H1 (cell line): Measurements from ENCODE around the gene MTPN. TPM values are rescaled to one million over a fixed set of nuclear protein-coding genes. Genes with fewer than 3 reads are reported as not detected.

Experiments used
- CTCF ChIA-PET: fragments of 300-600 bp; sonication (Branson Sonifier 250); formaldehyde crosslinking; loops from one replicate; lab custom pipeline; 2021; ENCODE audit not compliant: partially characterized antibody; lab: Charles Lee
- POLR2A ChIA-PET: fragments of 300-600 bp; sonication (Branson Sonifier 250); formaldehyde crosslinking; loops from one replicate; lab custom pipeline; 2021; ENCODE audit warnings: inconsistent platforms; ENCODE audit not compliant: partially characterized antibody; lab: Charles Lee
- DNase-seq, 2 experiments: peaks; one replicate each; pipeline versions ENCODE4 v3.0.0 to v3.0.0-alpha.2; 2010 to 2022; ENCODE audit warnings: low spot score in 2 of 2, low read depth in 1 of 2, mixed read lengths in 1 of 2
- FAIRE-seq: peaks from 2 replicates; lab custom pipeline; 2011; peaks lifted over from hg19 to GRCh38; lab: Jason Lieb, UNC
- H2AFZ ChIP-seq: 2 replicates; pipeline ENCODE4 v1.8.1; 2012; ENCODE audit warnings: low read length, inconsistent platforms
- H2AK5ac ChIP-seq: 2 replicates; pipeline ENCODE4 v1.6.1; 2013; ENCODE audit warnings: low read depth, low read length
- H2BK120ac ChIP-seq: replicated peaks from 2 replicates; pipeline ENCODE3; 2013; ENCODE audit warnings: low read depth, low read length, inconsistent platforms
- H2BK12ac ChIP-seq: 2 replicates; pipeline ENCODE4 v1.6.1; 2013; ENCODE audit warnings: low read depth, low read length
- H2BK15ac ChIP-seq: 2 replicates; pipeline ENCODE4 v1.6.1; 2013; ENCODE audit warnings: low read length
- H2BK20ac ChIP-seq: 2 replicates; pipeline ENCODE4 v1.6.1; 2013; ENCODE audit warnings: low read length
- H2BK5ac ChIP-seq: 2 replicates; pipeline ENCODE4 v1.6.1; 2013; ENCODE audit warnings: low read depth, low read length
- H3K14ac ChIP-seq: 2 replicates; pipeline ENCODE4 v1.6.1; 2013; ENCODE audit warnings: inconsistent platforms; ENCODE audit not compliant: insufficient read length
- H3K18ac ChIP-seq: 2 replicates; pipeline ENCODE4 v1.6.1; 2013; ENCODE audit warnings: low read length; ENCODE audit errors: extremely low read depth
- H3K23ac ChIP-seq: 2 replicates; pipeline ENCODE4 v1.6.1; 2013; ENCODE audit warnings: inconsistent platforms; ENCODE audit not compliant: insufficient read length
- H3K23me2 ChIP-seq: 2 replicates; pipeline ENCODE4 v1.6.1; 2013; ENCODE audit warnings: low read depth, low read length
- H3K27ac ChIP-seq: 2 replicates; pipeline ENCODE4 v1.6.1; 2011; ENCODE audit warnings: low read depth, low read length, inconsistent platforms
- H3K27me3 ChIP-seq, 4 experiments: replicated peaks in 1 of 4; 1 replicate in 1 of 4; 2 replicates in 3 of 4; pipeline versions ENCODE4 v1.6.1 to v1.8.1; 2011 to 2013; ENCODE audit warnings: low read length in 3 of 4, mild to moderate bottlenecking in 3 of 4, inconsistent platforms in 2 of 4, mixed read lengths in 2 of 4, moderate library complexity in 1 of 4; ENCODE audit not compliant: control insufficient read depth in 3 of 4, insufficient read depth in 3 of 4; ENCODE audit errors: extremely low read depth in 1 of 4
- H3K36me3 ChIP-seq, 4 experiments: 2 replicates each; pipeline versions ENCODE4 v1.6.1 to v1.8.1; 2011 to 2013; ENCODE audit warnings: mild to moderate bottlenecking in 4 of 4, low read length in 3 of 4, moderate library complexity in 2 of 4, control low read depth in 1 of 4, inconsistent platforms in 1 of 4; ENCODE audit not compliant: insufficient read depth in 4 of 4, control insufficient read depth in 2 of 4
- H3K4ac ChIP-seq: replicated peaks from 2 replicates; pipeline ENCODE3; 2013; ENCODE audit warnings: low read length, low read depth, mixed read lengths, inconsistent platforms; ENCODE audit not compliant: insufficient read length
- H3K4me1 ChIP-seq, 4 experiments: replicated peaks in 1 of 4; 1 replicate in 1 of 4; 2 replicates in 3 of 4; pipeline versions ENCODE4 v1.6.1 to v1.8.1; 2011 to 2013; ENCODE audit warnings: low read length in 3 of 4, inconsistent platforms in 2 of 4, mixed read lengths in 1 of 4; ENCODE audit not compliant: insufficient read depth in 4 of 4, control insufficient read depth in 3 of 4
- H3K4me2 ChIP-seq, 2 experiments: 2 replicates each; pipeline versions ENCODE4 v1.6.1 to v1.8.1; 2011 to 2013; ENCODE audit warnings: low read depth in 2 of 2, low read length in 2 of 2, control low read depth in 1 of 2, inconsistent platforms in 1 of 2, mild to moderate bottlenecking in 1 of 2; ENCODE audit not compliant: insufficient read depth in 1 of 2
- H3K4me3 ChIP-seq, 4 experiments: fragments of 200-600, 300-600 bp in 1 of 4; sonication (generic), shearing (Covaris generic), sonication (Bioruptor Twin) in 1 of 4; 2 replicates each; pipeline versions ENCODE4 v1.5.1 to v1.8.1; 2011 to 2016; ENCODE audit warnings: low read length in 4 of 4, low read depth in 3 of 4, control low read depth in 2 of 4, inconsistent platforms in 2 of 4, mild to moderate bottlenecking in 2 of 4, mixed read lengths in 1 of 4, moderate library complexity in 1 of 4; ENCODE audit not compliant: insufficient read depth in 2 of 4; ENCODE audit errors: extremely low read depth in 1 of 4
- H3K56ac ChIP-seq: replicated peaks from 2 replicates; pipeline ENCODE3; 2013; ENCODE audit warnings: low read depth, mild to moderate bottlenecking, mixed read lengths, low read length, inconsistent platforms; ENCODE audit not compliant: insufficient read length
- H3K79me1 ChIP-seq: 2 replicates; pipeline ENCODE4 v1.6.1; 2013; ENCODE audit warnings: low read depth, low read length, control low read depth
- H3K79me2 ChIP-seq, 2 experiments: 2 replicates each; pipeline versions ENCODE4 v1.6.1 to v1.8.1; 2012 to 2013; ENCODE audit warnings: low read length in 2 of 2, mild to moderate bottlenecking in 2 of 2, inconsistent platforms in 1 of 2; ENCODE audit not compliant: insufficient read depth in 2 of 2, control insufficient read depth in 1 of 2
- H3K9ac ChIP-seq, 4 experiments: replicated peaks in 1 of 4; 1 replicate in 1 of 4; 2 replicates in 3 of 4; pipeline versions ENCODE4 v1.6.1 to v1.8.1; 2011 to 2013; ENCODE audit warnings: low read depth in 3 of 4, low read length in 3 of 4, control low read depth in 2 of 4, mild to moderate bottlenecking in 2 of 4, moderate library complexity in 2 of 4, inconsistent platforms in 1 of 4; ENCODE audit errors: extremely low read depth in 1 of 4
- H3K9me3 ChIP-seq, 2 experiments: 2 replicates each; pipeline versions ENCODE4 v1.6.1 to v1.8.1; 2012 to 2013; ENCODE audit warnings: mild to moderate bottlenecking in 2 of 2, moderate library complexity in 2 of 2, control low read depth in 1 of 2, inconsistent platforms in 1 of 2, low read depth in 1 of 2, low read length in 1 of 2, mixed read lengths in 1 of 2; ENCODE audit not compliant: insufficient read depth in 2 of 2
- H4K20me1 ChIP-seq, 2 experiments: replicated peaks in 1 of 2; 2 replicates each; pipeline versions ENCODE3 to v1.8.1; 2011 to 2013; ENCODE audit warnings: inconsistent platforms in 2 of 2, low read length in 2 of 2, mild to moderate bottlenecking in 1 of 2; ENCODE audit not compliant: insufficient read depth in 2 of 2, control insufficient read depth in 1 of 2
- H4K5ac ChIP-seq: 2 replicates; pipeline ENCODE4 v1.6.1; 2013; ENCODE audit warnings: low read length, low read depth, mixed read lengths, inconsistent platforms; ENCODE audit not compliant: insufficient read length
- H4K8ac ChIP-seq: 2 replicates; pipeline ENCODE4 v1.8.0; 2013; ENCODE audit warnings: mild to moderate bottlenecking, moderate library complexity, low read length, inconsistent platforms; ENCODE audit not compliant: insufficient read depth; ENCODE audit errors: extremely low read depth
- H4K91ac ChIP-seq: replicated peaks from 2 replicates; pipeline ENCODE3; 2013; ENCODE audit warnings: low read length, mixed read lengths, inconsistent platforms; ENCODE audit not compliant: insufficient read length
- CBX8 ChIP-seq: fragments of 300-800, 300-1000 bp; sonication (generic); IDR thresholded peaks from 2 replicates; pipeline ENCODE4 v1.7.1; 2016; ENCODE audit warnings: low read depth, low read length, borderline replicate concordance
- SP4 ChIP-seq: IDR thresholded peaks from 2 replicates; pipeline ENCODE4 v1.6.1; 2012; ENCODE audit warnings: low read length, inconsistent platforms
- WGBS, 2 experiments: shearing (Covaris generic) in 1 of 2; methylation state at CpG; one replicate each; pipeline versions ENCODE4 v1.1.6 to v1.1.7; 2013 to 2015; ENCODE audit warnings: low lambda C conversion rate in 2 of 2, mixed read lengths in 2 of 2, inconsistent platforms in 1 of 2, low coverage in 1 of 2, missing lambda C conversion rate in 1 of 2; ENCODE audit not compliant: insufficient replicate concordance in 2 of 2, insufficient coverage in 1 of 2, insufficient read length in 1 of 2; ENCODE audit errors: extremely low coverage in 1 of 2, missing lambda C conversion rate in 1 of 2; 5-methylcytosine and 5-hydroxymethylcytosine counted together
- polyA plus RNA-seq, 7 experiments: library from polyadenylated mRNA; depleted of rRNA in 3 of 7; stranded (reverse) in 5 of 7; unstranded in 2 of 7; fragments of >200 nt in 5 of 7; fragments of 200-250 nt in 2 of 7; gene quantifications; 1 replicate in 5 of 7; 2 replicates in 1 of 7; 4 replicates in 1 of 7; pipeline versions ENCODE4 v1.2.1 to v1.2.3, GENCODE V29; 2011 to 2013; ENCODE audit warnings: missing spikeins in 2 of 7, mixed read lengths in 2 of 7
- total RNA-seq: library from RNA; stranded (reverse); fragmentation: NEBNext Ultra II Directional; extraction: Animal tissue kit (Norgen Biotek cat#: 25700); gene quantifications from 2 replicates; pipeline ENCODE4 v1.2.1, GENCODE V29; 2021

The MTPN gene
- total and polyA plus RNA-seq, 2 of the 8 experiments (the other 6 are each of a cell fraction or from before 2014, with no cell fraction given), result 33.0 to 101 TPM

GRCh38 chr7:135905858-135906257 lies 71.3 kb downstream of the MTPN start:
- H3K27ac ChIP-seq, result no peak overlapping the region
- WGBS, 2 experiments, result 100% methylated on average over 4 of the region's 4 CpGs; no CpG with 5 or more reads in 1 of the 2 experiments
- H3K4ac ChIP-seq, result no peak overlapping the region
- POLR2A ChIA-PET, result no interaction called here
- no peaks in the 10 kb centered on the region for H4K20me1 ChIP-seq
- no peaks in the 10 kb centered on the region for H3K23me2 ChIP-seq
- no peak overlapping the region for H3K9ac ChIP-seq
- H2BK5ac ChIP-seq, result no peak overlapping the region
- H3K79me1 ChIP-seq, result no peaks in the 10 kb centered on the region
- no peak for TF ChIP-seq CBX8
- TF ChIP-seq SP4, result no peak
- TF ChIP-seq, all 59 proteins: peak for 0
- no peak overlapping the region for H3K4me2 ChIP-seq
- no peaks in the 10 kb centered on the region; a peak in 1 of 7 replicates for H3K4me1 ChIP-seq
- H2AFZ ChIP-seq, result no peak overlapping the region
- H3K14ac ChIP-seq, result no peak overlapping the region
- H4K5ac ChIP-seq, result no peak overlapping the region
- H3K36me3 ChIP-seq, result no peaks in the 10 kb centered on the region
- H3K4me3 ChIP-seq, result no peak overlapping the region
- H3K79me2 ChIP-seq, result no peaks in the 10 kb centered on the region
- no peak overlapping the region for H3K23ac ChIP-seq
- no peak for FAIRE-seq
- H3K9me3 ChIP-seq, result no peaks in the 10 kb centered on the region
- no peak overlapping the region for H2BK12ac ChIP-seq
- no peak overlapping the region for H4K91ac ChIP-seq
- no peak overlapping the region for H2AK5ac ChIP-seq
- no peak for DNase-seq
- H2BK15ac ChIP-seq, result no peak overlapping the region
- H3K18ac ChIP-seq, result no peak overlapping the region
- CTCF ChIA-PET, result interaction anchor here (1.3 kb wide), 1 partner anchor 105 kb away, joined by 5 read pairs; no protein-coding TSS in a partner anchor
- no peak overlapping the region for H4K8ac ChIP-seq
- no peak overlapping the region for H3K56ac ChIP-seq
- H2BK120ac ChIP-seq, result no peak overlapping the region
- H2BK20ac ChIP-seq, result no peak overlapping the region
- H3K27me3 ChIP-seq, result no peaks in the 10 kb centered on the region
